Activated T-cell treated with anti-CD3 and anti-CD28 coated beads, Interleukin-2, amount 50 U/mL, for 72 hours (primary cell): Measurements from ENCODE around the gene ADORA2B. TPM values are rescaled to one million over a fixed set of nuclear protein-coding genes. Genes with fewer than 3 reads are reported as not detected.
A peak's percentile ranks its signal among the peaks of the same experiment; 100 is the strongest.

ENCODE experiments used
- ATAC-seq, 2 donors: fragments of 150-1000 bp; cut with Tn5 transposase; replicated peaks in 1 of 2; 2 replicates each; pipeline ENCODE4 v1.10.0; 2021; ENCODE audit warnings: moderate library complexity in 2 of 2, mild to moderate bottlenecking in 1 of 2
- DNase-seq, 2 donors: peaks; one replicate each; pipeline ENCODE4 v3.0.0; 2021 to 2022; ENCODE audit warnings: mixed read lengths in 1 of 2
- H3K27ac Mint-ChIP-seq: one replicate; pipeline ENCODE4 v1.8.0; 2022; ENCODE audit warnings: mild to moderate bottlenecking, moderate library complexity, mixed read lengths
- H3K27me3 Mint-ChIP-seq: one replicate; pipeline ENCODE4 v1.8.0; 2022; ENCODE audit warnings: low read depth, mixed read lengths
- H3K36me3 Mint-ChIP-seq, 2 donors: one replicate each; pipeline ENCODE4 v1.8.0; 2022; ENCODE audit warnings: mixed read lengths in 2 of 2, mild to moderate bottlenecking in 1 of 2; ENCODE audit not compliant: insufficient read depth in 2 of 2
- H3K4me1 Mint-ChIP-seq: one replicate; pipeline ENCODE4 v1.8.0; 2022; ENCODE audit warnings: low read depth, mixed read lengths
- H3K4me3 Mint-ChIP-seq, 2 donors: one replicate each; pipeline ENCODE4 v1.8.0; 2022; ENCODE audit warnings: mild to moderate bottlenecking in 2 of 2, mixed read lengths in 2 of 2, moderate library complexity in 2 of 2
- H3K9me3 Mint-ChIP-seq, 2 donors: one replicate each; pipeline ENCODE4 v1.8.0; 2022; ENCODE audit warnings: mixed read lengths in 2 of 2
- total RNA-seq, 2 donors: library from RNA; stranded (reverse); gene quantifications; one replicate each; pipeline ENCODE4 v1.2.3, GENCODE V29; 2022

The ADORA2B gene
- total RNA-seq, 2 donors from 2014 or later, result 0.76 to 1.2 TPM

DNA sequence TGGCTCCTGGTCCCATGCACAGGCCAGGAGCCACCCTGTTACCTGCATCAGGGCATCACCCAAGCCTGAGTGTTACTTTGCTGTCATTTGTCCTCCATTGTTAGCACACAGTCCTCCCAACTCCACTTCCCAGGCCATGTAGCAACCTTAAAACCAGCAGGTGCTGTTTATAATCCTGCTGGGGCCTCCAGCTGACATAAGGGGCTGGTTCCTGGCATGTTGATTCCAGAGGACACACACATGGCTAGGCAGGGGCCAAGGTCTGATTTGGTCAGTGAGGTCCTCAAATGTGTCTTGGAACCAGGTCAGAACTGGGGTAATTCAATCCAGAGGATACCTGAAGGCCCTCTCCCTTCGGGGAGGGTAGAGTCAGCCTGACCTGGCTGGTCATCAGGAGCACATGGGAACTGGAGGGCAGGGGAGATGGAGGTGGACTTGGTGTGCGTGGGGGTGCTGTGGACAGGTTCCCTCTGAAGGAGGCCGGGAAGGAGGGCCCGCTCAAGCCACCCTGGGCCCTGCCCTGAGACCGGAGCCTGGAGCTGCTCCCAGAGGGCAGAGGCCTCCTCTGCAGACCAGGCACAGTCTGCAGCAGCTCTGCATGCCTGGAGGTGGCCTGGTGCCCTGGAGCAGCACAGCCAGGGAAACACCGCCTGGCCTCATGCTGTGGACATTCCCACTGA, 6.6 kb downstream of the ADORA2B start:
- no peak overlapping the region for H3K27ac Mint-ChIP-seq
- no peaks in the 10 kb centered on the region for H3K9me3 Mint-ChIP-seq
- DNase-seq (no peak), ATAC-seq (peak in 1 of 2 donors; percentile 17)
- peaks cover 56% of the 10 kb centered on the region for H3K27me3 Mint-ChIP-seq
- peaks cover 6% of the 10 kb centered on the region for H3K4me1 Mint-ChIP-seq
- H3K4me3 Mint-ChIP-seq, result no peak overlapping the region
- no peaks in the 10 kb centered on the region for H3K36me3 Mint-ChIP-seq

DNA sequence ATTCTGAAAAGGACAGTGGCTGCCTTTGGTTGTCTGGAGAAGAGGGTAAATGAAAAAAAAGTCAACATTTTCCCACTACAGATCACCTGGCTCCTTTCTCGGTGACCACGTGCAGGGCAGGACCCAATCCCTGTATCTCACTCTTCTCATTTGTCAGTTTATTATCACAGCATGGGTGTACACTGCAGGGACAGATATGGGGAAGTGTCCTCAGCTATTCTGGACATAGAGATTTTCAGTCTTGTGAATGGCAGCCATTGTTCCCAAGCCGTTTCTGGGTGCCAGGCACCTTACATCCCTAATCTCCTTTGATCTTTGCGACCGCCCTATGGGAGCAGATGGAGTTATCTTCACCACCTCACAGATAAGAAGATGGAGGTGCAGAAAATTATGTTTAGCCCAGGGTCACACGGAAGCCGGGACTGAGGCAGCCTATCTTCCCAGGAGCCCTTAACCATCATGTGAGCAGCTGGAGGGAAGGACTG, 7.2 kb downstream of the ADORA2B start:
- DNase-seq, result no peak
- H3K4me1 Mint-ChIP-seq, result peaks cover 12% of the 10 kb centered on the region
- no peaks in the 10 kb centered on the region for H3K9me3 Mint-ChIP-seq
- peaks cover 56% of the 10 kb centered on the region for H3K27me3 Mint-ChIP-seq
- H3K36me3 Mint-ChIP-seq, result no peaks in the 10 kb centered on the region
- no peak overlapping the region for H3K27ac Mint-ChIP-seq
- H3K4me3 Mint-ChIP-seq, result no peak overlapping the region
- no peak for ATAC-seq

DNA sequence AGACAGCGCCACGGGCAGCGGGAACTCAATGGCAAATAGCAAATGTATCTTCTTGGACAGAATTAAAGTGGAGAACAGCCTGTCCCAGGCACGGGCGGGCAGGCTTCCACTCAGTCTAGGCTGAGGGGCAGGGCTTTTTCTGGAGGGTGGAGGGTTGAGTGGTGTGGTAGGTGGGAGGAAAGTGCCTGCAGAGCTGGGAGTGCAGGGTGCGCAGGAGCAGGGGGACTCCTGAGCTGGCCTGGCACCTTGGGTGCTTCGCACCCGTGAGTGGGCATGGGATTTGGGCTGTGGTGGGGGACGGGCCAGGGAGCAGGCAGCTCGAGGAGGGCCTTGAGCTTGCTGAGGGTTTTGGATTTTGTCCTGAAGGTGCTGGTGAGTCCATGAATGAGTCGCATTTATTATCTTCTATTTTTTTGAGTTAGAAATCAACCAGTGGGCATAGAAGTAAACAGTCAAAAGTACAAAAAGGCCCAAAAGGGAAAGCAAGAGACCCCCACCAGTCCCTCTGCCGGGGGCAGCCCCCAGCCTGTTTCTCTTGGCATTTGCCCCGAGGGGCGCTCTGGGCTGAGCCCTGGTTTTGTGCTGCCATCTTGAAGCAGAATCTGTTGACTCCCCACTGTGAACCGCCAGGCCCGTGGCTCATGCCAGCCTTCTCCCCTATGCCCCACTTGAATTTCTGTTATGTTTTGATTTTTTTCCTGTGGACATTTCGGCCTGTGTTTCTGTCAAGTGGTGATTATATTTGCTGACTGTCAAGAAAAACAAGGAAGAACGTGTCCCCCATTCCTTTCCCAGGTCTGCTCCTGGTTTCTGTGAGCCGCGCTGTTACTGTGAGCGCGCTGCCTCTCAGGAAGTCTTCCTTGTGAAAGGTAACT, 8.2 kb downstream of the ADORA2B start:
- ATAC-seq, result no peak
- no peaks in the 10 kb centered on the region for H3K36me3 Mint-ChIP-seq
- H3K27me3 Mint-ChIP-seq, result peaks cover 61% of the 10 kb centered on the region
- no peak overlapping the region for H3K27ac Mint-ChIP-seq
- no peaks in the 10 kb centered on the region for H3K9me3 Mint-ChIP-seq
- no peak overlapping the region for H3K4me3 Mint-ChIP-seq
- no peak for DNase-seq
- peaks cover 22% of the 10 kb centered on the region for H3K4me1 Mint-ChIP-seq

DNA sequence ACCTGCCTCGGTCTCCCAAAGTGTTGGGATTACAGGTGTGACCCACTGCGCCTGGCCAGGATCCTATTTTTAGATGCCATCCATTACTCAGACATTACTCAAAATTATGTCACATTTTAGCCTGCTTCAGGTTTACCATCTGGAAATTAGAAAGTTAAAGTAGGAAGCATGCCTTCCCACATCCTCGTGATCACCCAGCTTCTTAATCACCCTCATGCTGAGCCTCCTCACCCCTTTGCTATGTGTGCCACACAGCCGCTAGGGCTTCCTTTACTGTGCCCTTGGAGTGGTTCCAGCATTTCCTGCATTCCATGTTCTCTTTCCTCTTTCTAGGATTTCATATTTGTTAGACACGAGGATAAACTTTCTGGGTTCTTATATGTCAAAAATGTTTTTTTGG, 9.3 kb downstream of the ADORA2B start:
- Mint-ChIP-seq H3K4me3 (no peak overlapping the region), H3K27ac (no peak overlapping the region), H3K4me1 (peaks cover 33% of the 10 kb centered on the region), H3K27me3 (peaks cover 69% of the 10 kb centered on the region), H3K36me3 (no peaks in the 10 kb centered on the region), H3K9me3 (no peaks in the 10 kb centered on the region)
- DNase-seq, result no peak
- no peak for ATAC-seq

DNA sequence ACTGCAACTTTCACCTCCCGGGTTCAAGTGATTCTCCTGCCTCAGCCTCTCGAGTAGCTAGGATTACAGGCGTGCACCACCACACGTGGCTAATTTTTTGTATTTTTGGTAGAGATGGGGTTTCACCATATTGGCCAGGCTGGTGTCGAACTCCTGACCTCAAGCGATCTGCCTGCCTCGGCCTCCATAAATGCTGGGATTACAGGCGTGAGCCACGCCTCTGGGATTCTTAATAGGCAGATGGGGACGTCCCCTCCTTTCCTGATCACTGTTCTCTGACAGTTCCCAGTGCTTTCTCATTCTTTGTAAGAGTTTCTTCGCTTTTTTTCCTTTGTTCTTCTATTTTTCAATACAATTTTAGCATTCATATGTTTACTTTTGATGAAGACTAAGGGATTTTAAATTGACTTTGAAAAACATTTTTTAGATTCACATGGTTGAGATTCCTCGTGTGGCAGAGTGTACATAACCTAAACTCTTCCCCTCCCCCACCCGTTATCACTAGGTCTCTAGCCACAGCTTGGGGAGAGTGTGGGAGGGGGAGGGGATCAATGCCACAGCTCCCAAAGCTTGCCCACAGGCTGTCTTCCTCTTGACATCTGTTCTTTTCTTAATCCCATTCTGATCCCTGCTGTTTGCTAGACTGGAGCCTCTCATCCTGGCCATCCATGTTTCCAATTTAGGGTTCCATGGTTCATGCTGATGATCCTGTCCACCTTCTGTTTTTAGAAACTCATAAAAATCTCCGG, 11.0 kb downstream of the ADORA2B start:
- Mint-ChIP-seq H3K27ac (no peak overlapping the region), H3K9me3 (no peaks in the 10 kb centered on the region), H3K4me3 (no peak overlapping the region), H3K36me3 (no peaks in the 10 kb centered on the region), H3K4me1 (peaks cover 40% of the 10 kb centered on the region), H3K27me3 (peaks cover 60% of the 10 kb centered on the region)
- DNase-seq (no peak), ATAC-seq (no peak)

DNA sequence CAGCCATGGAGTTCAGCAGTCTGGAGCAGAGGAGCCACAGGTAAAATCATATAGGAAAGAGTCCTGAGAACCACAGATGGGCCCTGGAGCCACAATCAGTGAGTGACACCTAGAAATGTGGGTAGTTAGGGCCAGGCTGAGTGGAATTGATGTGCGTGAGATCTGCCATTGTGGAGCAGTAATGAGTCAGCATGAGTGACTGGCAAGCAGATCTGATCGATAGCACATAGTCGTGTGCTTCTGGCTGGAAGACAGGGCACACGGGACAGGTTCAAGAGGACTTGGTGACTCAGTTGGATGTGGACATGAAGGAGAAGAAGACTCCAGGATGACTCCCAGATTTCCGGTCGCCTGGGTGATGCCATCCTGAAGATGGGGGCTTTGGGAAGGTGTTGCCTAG, 12.3 kb downstream of the ADORA2B start:
- Mint-ChIP-seq H3K36me3 (no peaks in the 10 kb centered on the region), H3K27me3 (peaks cover 69% of the 10 kb centered on the region), H3K27ac (no peak overlapping the region), H3K4me1 (peaks cover 40% of the 10 kb centered on the region), H3K4me3 (peak overlapping the region; percentile 13 to 66), H3K9me3 (no peaks in the 10 kb centered on the region)
- DNase-seq (peak; percentile 61 to 68), ATAC-seq (peak; percentile 75 to 76)

DNA sequence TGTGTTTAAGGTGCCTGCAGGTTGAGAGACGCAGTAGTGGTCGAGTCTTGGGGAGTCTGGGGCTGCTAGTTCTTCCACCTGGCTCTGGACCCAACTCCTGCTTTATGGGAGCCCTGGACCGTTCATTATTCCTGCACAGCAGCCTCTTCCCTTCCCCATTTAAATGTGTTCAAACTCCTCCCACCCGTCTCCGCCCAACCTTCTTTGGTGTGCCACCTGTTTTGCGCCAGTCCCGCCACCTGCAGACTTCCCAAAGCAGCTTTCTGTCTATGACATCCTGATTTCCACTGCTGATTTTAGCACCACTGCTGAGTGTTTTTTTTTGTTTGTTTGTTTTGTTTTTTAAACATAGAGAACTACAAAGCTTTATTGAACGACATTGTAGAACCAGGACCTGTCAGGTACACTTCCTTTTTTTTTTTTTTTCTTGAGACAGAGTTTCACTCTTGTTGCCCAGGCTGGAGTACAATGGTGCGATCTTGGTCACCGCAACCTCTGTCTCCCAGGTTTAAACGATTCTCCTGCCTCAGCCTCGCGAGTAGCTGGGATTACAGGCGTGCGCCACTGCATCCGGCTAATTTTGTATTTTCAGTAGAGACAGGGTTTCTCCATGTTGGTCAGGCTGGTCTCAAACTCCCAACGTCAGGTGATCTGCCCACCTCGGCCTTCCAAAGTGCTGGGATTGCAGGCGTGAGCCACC, 12.8 kb downstream of the ADORA2B start:
- Mint-ChIP-seq H3K4me3 (peak overlapping the region in 1 of 2 donors; percentile 66), H3K27ac (no peak overlapping the region), H3K36me3 (no peaks in the 10 kb centered on the region), H3K27me3 (peaks cover 66% of the 10 kb centered on the region), H3K9me3 (no peaks in the 10 kb centered on the region), H3K4me1 (peaks cover 40% of the 10 kb centered on the region)
- no peak for DNase-seq
- no peak for ATAC-seq

DNA sequence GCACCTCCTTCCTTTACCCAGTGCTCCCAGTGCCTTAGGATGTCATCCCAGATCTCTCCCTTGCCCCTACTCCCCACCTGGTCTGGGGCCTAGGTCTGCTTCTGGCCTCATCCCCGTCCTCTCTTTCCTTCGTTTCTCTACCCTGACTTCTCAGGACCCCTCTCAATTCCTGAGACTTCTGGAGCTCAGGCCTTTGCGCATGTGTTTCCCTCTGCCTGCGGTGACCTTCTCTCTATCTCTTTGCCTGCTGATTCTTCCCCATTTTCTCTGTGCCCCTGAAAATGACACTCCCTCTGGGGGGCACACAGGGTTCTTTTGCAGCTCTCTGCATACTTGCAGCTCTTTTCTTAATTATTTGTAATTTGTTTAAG, 13.5 kb downstream of the ADORA2B start:
- H3K4me1 Mint-ChIP-seq, result peaks cover 40% of the 10 kb centered on the region
- no peaks in the 10 kb centered on the region for H3K9me3 Mint-ChIP-seq

DNA sequence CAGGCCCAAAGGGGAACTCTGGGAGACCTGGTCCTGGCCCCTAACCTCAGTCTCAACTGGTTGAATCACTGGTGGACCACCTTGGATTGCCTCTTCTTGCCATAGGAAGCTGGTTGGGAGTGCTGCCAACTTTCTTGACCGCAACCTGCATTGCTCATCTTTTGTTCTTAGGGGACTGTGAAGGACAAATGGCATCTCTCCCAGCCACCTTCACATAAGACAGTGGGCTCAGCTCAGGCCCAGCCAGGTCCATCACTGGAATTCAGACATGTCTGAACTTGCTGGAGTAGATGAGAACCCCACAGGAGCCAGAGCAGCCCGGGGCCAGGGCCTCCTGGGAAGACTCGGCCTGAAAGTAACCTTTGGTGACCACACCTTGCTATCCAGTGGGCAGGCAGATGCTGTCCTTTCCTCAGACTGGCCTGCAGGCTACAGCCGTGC, 18.8 kb downstream of the ADORA2B start:
- Mint-ChIP-seq H3K4me1 (peaks cover 27% of the 10 kb centered on the region), H3K27me3 (peaks cover 29% of the 10 kb centered on the region), H3K9me3 (no peaks in the 10 kb centered on the region), H3K4me3 (no peak overlapping the region), H3K27ac (no peak overlapping the region), H3K36me3 (no peaks in the 10 kb centered on the region)
- DNase-seq (no peak), ATAC-seq (no peak)

More for the DNA sequence above, 13.5 kb downstream of the ADORA2B start:
- DNase-seq, result no peak
- H3K36me3 Mint-ChIP-seq, result no peaks in the 10 kb centered on the region
- peak overlapping the region; percentile 33 to 60 for H3K4me3 Mint-ChIP-seq
- H3K27me3 Mint-ChIP-seq, result peaks cover 60% of the 10 kb centered on the region
- no peak for ATAC-seq
- H3K27ac Mint-ChIP-seq, result peak overlapping the region; percentile 49

DNA sequence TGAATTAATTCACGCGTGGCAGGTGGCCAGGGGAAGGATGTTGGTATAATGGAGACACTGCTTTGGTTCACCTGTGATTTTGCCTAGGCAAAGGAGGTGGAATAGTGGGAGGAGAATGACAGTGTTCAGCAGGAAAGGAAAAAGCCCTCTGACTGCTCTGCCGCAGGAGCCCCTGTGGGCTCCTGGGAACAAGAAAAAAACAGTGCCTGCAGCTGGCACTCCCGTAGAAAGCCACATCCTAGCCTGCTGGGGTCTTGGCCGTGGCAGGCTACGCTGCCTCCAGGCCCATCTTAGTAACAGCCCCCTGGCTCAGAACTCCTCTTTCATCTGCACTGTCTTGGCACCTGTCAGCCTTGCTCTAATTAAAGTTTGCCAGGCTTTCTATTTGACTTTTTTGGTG, 20.6 kb downstream of the ADORA2B start:
- Mint-ChIP-seq H3K9me3 (no peaks in the 10 kb centered on the region), H3K27ac (no peak overlapping the region), H3K4me1 (peaks cover 14% of the 10 kb centered on the region), H3K36me3 (no peaks in the 10 kb centered on the region), H3K4me3 (no peak overlapping the region), H3K27me3 (peaks cover 35% of the 10 kb centered on the region)
- DNase-seq (no peak), ATAC-seq (no peak)

DNA sequence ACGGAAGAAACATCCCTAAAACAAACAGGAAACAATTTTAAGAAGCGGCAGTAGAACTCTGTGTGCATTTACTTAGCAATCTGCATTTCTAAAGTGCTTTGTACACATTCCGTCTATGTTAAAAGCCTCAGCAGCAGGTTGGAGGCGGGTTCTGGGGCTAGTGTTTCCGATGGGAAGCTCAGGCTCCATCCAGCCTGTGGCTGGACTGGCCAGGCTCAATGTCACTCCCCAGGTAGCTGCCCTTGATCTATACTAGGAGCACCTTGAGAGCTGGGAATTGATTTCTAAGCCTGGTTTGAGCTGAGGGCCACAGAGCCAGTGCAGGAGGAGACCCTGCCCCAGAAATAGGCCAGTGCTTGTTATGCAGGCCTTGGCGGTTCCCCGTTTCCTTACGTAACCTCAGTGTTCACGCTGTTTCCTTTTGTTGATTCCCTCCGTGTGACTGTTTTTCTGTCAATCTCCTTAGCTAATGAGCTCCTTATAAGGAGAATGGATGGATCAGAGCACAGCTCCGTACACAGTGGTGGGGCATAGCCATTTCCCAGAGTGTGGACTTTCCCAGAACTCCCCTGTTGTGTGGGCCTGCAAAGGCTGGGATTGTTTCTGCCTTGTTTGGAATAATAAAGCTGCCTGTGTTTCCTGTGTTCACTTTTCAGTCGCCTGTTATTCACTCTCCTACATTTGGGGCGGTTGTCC, 21.4 kb downstream of the ADORA2B start:
- Mint-ChIP-seq H3K4me3 (no peak overlapping the region), H3K27me3 (peaks cover 32% of the 10 kb centered on the region), H3K4me1 (peaks cover 14% of the 10 kb centered on the region), H3K36me3 (no peaks in the 10 kb centered on the region), H3K9me3 (no peaks in the 10 kb centered on the region), H3K27ac (no peak overlapping the region)
- no peak for ATAC-seq
- DNase-seq, result no peak

DNA sequence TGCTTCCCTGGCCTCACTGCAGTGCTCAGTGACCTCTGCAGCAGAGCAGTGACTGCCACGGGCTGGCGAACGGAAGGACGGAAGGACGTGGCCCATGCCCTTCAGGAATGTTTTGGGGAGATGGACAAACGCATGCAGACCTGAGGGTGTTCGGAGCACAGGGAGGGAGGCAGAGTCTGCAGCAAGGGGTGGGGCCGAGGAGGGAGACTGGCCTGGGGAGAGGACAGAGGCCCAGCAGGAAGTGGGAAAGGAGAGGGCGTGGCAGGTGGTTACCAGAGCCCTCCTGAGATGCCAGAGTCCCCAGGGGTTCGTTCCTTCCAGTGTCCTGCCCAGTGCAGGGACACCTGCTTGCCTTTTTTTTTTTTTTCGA, 21.9 kb downstream of the ADORA2B start:
- Mint-ChIP-seq H3K4me1 (peaks cover 14% of the 10 kb centered on the region), H3K27me3 (peaks cover 27% of the 10 kb centered on the region), H3K4me3 (no peak overlapping the region), H3K9me3 (no peaks in the 10 kb centered on the region), H3K27ac (no peak overlapping the region), H3K36me3 (no peaks in the 10 kb centered on the region)
- DNase-seq (no peak), ATAC-seq (no peak)
